GM21381 (cell line): ENCODE results near the gene KLHL10.
"Not testable (repeated sequence)": the region's sequence is repeated elsewhere in the genome, so short reads cannot be mapped to it uniquely, and the experiment has no call there.

Experiments
- ATAC-seq: cut with Tn5 transposase; IDR thresholded peaks from one replicate; pipeline ENCODE4 v1.9.1; 2021; ENCODE audit warnings: mild to moderate bottlenecking, moderate library complexity; ENCODE audit not compliant: unreplicated experiment

The KLHL10 gene

GRCh38 chr17:41813152-41813680, 24.4 kb upstream of the KLHL10 start:
- no peak for ATAC-seq

- ATAC-seq: no peak
These were observed 23.9 kb upstream of the KLHL10 start for GRCh38 chr17:41813699-41814124.

- no peak for ATAC-seq
These were observed 23.4 kb upstream of the KLHL10 start for GRCh38 chr17:41814195-41814594.

GRCh38 chr17:41816637-41817320, 20.8 kb upstream of the KLHL10 start:
- no peak for ATAC-seq

GRCh38 chr17:41818024-41818423, 19.6 kb upstream of the KLHL10 start:
- no peak for ATAC-seq

- ATAC-seq: no peak
These were observed 15.8 kb upstream of the KLHL10 start for GRCh38 chr17:41821776-41822175.

GRCh38 chr17:41822216-41823140, 15.1 kb upstream of the KLHL10 start:
- no peak for ATAC-seq

GRCh38 chr17:41823141-41823524, 14.5 kb upstream of the KLHL10 start:
- ATAC-seq: no peak

- ATAC-seq: no peak
These were observed 14.0 kb upstream of the KLHL10 start for GRCh38 chr17:41823580-41823979.

GRCh38 chr17:41824086-41824485, 13.5 kb upstream of the KLHL10 start:
- no peak for ATAC-seq

- no peak for ATAC-seq
These were observed 12.3 kb upstream of the KLHL10 start for GRCh38 chr17:41825175-41825845.

- ATAC-seq: not testable (repeated sequence)
These were observed 7.7 kb upstream of the KLHL10 start for GRCh38 chr17:41829961-41830360.

GRCh38 chr17:41835214-41835799, 2.3 kb upstream of the KLHL10 start:
- ATAC-seq: no peak

GRCh38 chr17:41835800-41836549, 1.6 kb upstream of the KLHL10 start, which contains the start of gene NT5C3B:
Gene NT5C3B (minus strand): TSS chr17:41836232. CDS start chr17:41836193, 39 bp downstream.
- ATAC-seq: peak; percentile 81

GRCh38 chr17:41836550-41837196, 952 bp upstream of the KLHL10 start:
- no peak for ATAC-seq

GRCh38 chr17:41839448-41839847, 1.8 kb downstream of the KLHL10 start:
- ATAC-seq: not testable (repeated sequence)

- ATAC-seq: not testable (repeated sequence)
These were observed 3.2 kb downstream of the KLHL10 start for GRCh38 chr17:41840781-41841180.

- ATAC-seq: no peak
These were observed 7.3 kb downstream of the KLHL10 start for GRCh38 chr17:41844971-41845370.

GRCh38 chr17:41848788-41849187, 11.2 kb downstream of the KLHL10 start:
- no peak for ATAC-seq
